Neuronal stem cell (in vitro differentiated cells): ENCODE measurements around the gene MAGI1.

Experiments
- DNase-seq: peaks from one replicate; pipeline ENCODE4 v3.0.0-alpha.2; 2013; ENCODE audit warnings: low spot score
- H2AFZ ChIP-seq: one replicate; pipeline ENCODE4 v1.6.1; 2013; ENCODE audit warnings: mild to moderate bottlenecking, low read length, inconsistent platforms
- H2AK5ac ChIP-seq: 2 replicates; pipeline ENCODE4 v1.6.1; 2013; ENCODE audit warnings: low read depth, mild to moderate bottlenecking, inconsistent platforms, low read length, moderate library complexity, mixed read lengths
- H2BK120ac ChIP-seq: 2 replicates; pipeline ENCODE4 v1.6.1; 2013; ENCODE audit warnings: low read depth, mild to moderate bottlenecking, inconsistent platforms, low read length, moderate library complexity, mixed read lengths
- H2BK12ac ChIP-seq: one replicate; pipeline ENCODE4 v1.6.1; 2013; ENCODE audit warnings: low read length, inconsistent platforms
- H2BK15ac ChIP-seq: 2 replicates; pipeline ENCODE4 v1.6.1; 2013; ENCODE audit warnings: mild to moderate bottlenecking, low read length, inconsistent platforms, mixed read lengths
- H2BK5ac ChIP-seq: one replicate; pipeline ENCODE4 v1.6.1; 2013; ENCODE audit warnings: inconsistent platforms, mild to moderate bottlenecking, low read length, moderate library complexity
- H3K14ac ChIP-seq: one replicate; pipeline ENCODE4 v1.6.1; 2013; ENCODE audit warnings: low read length, inconsistent platforms
- H3K18ac ChIP-seq: 2 replicates; pipeline ENCODE4 v1.6.1; 2013; ENCODE audit warnings: low read length, inconsistent platforms
- H3K23ac ChIP-seq: 2 replicates; pipeline ENCODE4 v1.6.1; 2013; ENCODE audit warnings: low read depth, mild to moderate bottlenecking, mixed read lengths, low read length, inconsistent platforms; ENCODE audit not compliant: poor library complexity
- H3K27ac ChIP-seq: replicated peaks from 3 replicates; pipeline ENCODE4 v1.5.1; 2013; ENCODE audit warnings: low read length, inconsistent platforms
- H3K27me3 ChIP-seq, 3 experiments: 2 replicates each; pipeline ENCODE4 v1.6.1; 2013; ENCODE audit warnings: low read length in 3 of 3, mild to moderate bottlenecking in 2 of 3, inconsistent platforms in 1 of 3, low read depth in 1 of 3, mixed read lengths in 1 of 3, moderate library complexity in 1 of 3; ENCODE audit not compliant: control insufficient read depth in 3 of 3, insufficient read depth in 3 of 3
- H3K36me3 ChIP-seq, 2 donors: replicated peaks in 1 of 2; 2 replicates each; pipeline ENCODE4 v1.6.1; 2013; ENCODE audit warnings: low read length in 2 of 2; ENCODE audit not compliant: control insufficient read depth in 2 of 2, insufficient read depth in 2 of 2
- H3K4ac ChIP-seq: 2 replicates; pipeline ENCODE4 v1.6.1; 2013; ENCODE audit warnings: inconsistent platforms, mild to moderate bottlenecking, low read length, moderate library complexity
- H3K4me1 ChIP-seq, 2 donors: 1 replicate in 1 of 2; 2 replicates in 1 of 2; pipeline ENCODE4 v1.6.1; 2013; ENCODE audit warnings: low read length in 2 of 2, low read depth in 1 of 2; ENCODE audit not compliant: control insufficient read depth in 2 of 2, insufficient read depth in 1 of 2
- H3K4me2 ChIP-seq: one replicate; pipeline ENCODE4 v1.6.1; 2013; ENCODE audit warnings: mild to moderate bottlenecking, low read length, inconsistent platforms; ENCODE audit not compliant: insufficient read depth, poor library complexity, severe bottlenecking
- H3K4me3 ChIP-seq, 2 donors: 2 replicates each; pipeline ENCODE4 v1.5.1; 2013; ENCODE audit warnings: low read length in 2 of 2, mild to moderate bottlenecking in 2 of 2, inconsistent platforms in 1 of 2, moderate library complexity in 1 of 2
- H3K79me1 ChIP-seq: one replicate; pipeline ENCODE4 v1.6.1; 2013; ENCODE audit warnings: low read depth, mild to moderate bottlenecking, inconsistent platforms, low read length, moderate library complexity
- H3K9ac ChIP-seq: one replicate; pipeline ENCODE4 v1.6.1; 2013; ENCODE audit warnings: mild to moderate bottlenecking, low read depth, low read length, inconsistent platforms; ENCODE audit not compliant: poor library complexity
- H3K9me3 ChIP-seq, 2 donors: replicated peaks in 1 of 2; 2 replicates each; pipeline versions ENCODE3 to v1.6.1; 2013; ENCODE audit warnings: low read length in 2 of 2, mild to moderate bottlenecking in 2 of 2, inconsistent platforms in 1 of 2, low read depth in 1 of 2, mixed read lengths in 1 of 2, moderate library complexity in 1 of 2; ENCODE audit not compliant: control insufficient read depth in 2 of 2, insufficient read depth in 1 of 2
- H4K8ac ChIP-seq: one replicate; pipeline ENCODE4 v1.6.1; 2013; ENCODE audit warnings: low read depth, mild to moderate bottlenecking, inconsistent platforms, low read length, moderate library complexity
- H4K91ac ChIP-seq: one replicate; pipeline ENCODE4 v1.6.1; 2013; ENCODE audit warnings: low read length, low read depth, mild to moderate bottlenecking, inconsistent platforms; ENCODE audit not compliant: poor library complexity
- WGBS, 2 donors: extraction: QIAGEN DNeasy Blood & Tissue Kit; methylation state at CpG; one replicate each; pipeline ENCODE4 v1.1.7; 2013; ENCODE audit warnings: missing lambda C conversion rate in 2 of 2, mixed read lengths in 1 of 2; ENCODE audit not compliant: insufficient read length in 2 of 2, insufficient replicate concordance in 1 of 2; ENCODE audit errors: extremely low coverage in 2 of 2; 5-methylcytosine and 5-hydroxymethylcytosine counted together

MAGI1 gene

DNA sequence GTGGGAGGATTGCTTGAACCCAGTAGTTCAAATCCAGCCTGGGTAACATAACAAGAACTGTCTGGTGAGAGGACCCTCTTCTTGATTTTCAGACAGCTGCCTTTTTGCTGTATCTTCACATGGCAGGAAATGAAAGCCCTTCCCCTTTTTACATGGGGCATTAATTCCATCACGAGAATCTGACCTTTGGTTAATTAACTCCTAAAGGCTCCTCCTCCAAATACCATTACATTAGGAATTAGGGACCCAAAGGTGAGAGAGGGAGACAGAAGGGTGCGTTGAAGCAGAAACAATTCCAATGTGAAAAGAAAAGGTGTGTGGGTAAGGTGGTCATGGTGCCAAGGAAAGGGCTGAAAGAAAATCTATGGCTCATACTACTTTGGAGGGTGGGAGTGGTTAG is 536.2 kb downstream of the MAGI1 start:
- Histone ChIP-seq H3K27ac (no peak overlapping the region), H4K8ac (peak overlapping the region; percentile 75), H3K4me2 (no peak overlapping the region), H2BK5ac (no peak overlapping the region), H3K79me1 (no peaks in the 10 kb centered on the region), H3K9ac (no peak overlapping the region), H2BK15ac (no peak overlapping the region), H4K91ac (no peak overlapping the region), H3K18ac (no peak overlapping the region), H3K36me3 (no peaks in the 10 kb centered on the region), H3K23ac (no peak overlapping the region), H3K4me3 (no peak overlapping the region), H2BK12ac (no peak overlapping the region), H2AFZ (no peak overlapping the region), H3K4me1 (peaks cover 0 to 5% of the 10 kb centered on the region in 2 donors), H3K9me3 (no peaks in the 10 kb centered on the region), H3K4ac (no peak overlapping the region), H2AK5ac (no peak overlapping the region), H3K14ac (no peak overlapping the region), H2BK120ac (no peak overlapping the region), H3K27me3 (no peaks in the 10 kb centered on the region)
- no peak for DNase-seq
- WGBS, 2 donors = no CpG with 5 or more reads among the region's 2 CpGs

DNA sequence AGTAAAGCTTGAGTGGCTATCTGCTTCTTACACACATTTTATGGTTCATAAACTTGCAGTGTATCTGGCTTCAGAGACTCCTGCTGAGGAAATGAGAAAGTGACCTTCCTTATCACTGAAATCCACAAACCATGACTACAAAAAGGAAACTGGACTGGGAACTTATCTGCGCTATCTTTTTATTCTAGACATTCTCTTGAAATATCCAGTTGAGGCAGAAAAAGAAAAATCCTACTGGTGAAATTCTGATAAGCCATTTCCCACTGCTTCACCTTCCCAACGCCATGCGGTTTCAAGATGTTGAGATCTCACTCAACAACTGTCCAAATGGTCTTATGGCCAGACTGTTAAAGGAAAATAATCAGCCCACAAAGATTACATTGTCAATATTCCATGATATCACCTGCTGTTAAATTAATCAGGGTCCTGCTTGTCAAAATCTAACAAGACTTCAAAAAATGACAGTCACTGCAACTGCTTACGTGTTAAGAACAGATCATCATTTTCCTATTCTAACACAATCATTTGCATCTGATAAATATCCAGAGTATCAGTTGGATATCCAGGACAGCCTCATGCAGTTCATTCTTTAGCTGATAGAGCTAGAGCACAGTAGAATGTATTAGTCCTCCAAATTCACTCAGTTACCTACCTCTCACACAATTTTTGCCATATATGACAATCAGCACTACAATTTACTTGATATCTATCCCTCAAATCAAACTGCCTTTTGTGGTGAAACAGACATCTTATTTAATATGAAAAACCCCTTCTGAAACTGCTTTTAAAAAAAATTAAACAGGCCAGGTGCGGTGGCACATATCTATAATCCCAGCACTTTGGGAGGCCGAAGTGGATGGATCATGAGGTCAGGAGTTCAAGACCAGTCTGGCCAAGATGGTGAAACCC is 538.1 kb downstream of the MAGI1 start:
- Histone ChIP-seq H3K36me3 (no peaks in the 10 kb centered on the region), H3K9ac (no peak overlapping the region), H2BK15ac (no peak overlapping the region), H2AK5ac (no peak overlapping the region), H3K23ac (no peak overlapping the region), H4K91ac (no peak overlapping the region), H3K4me2 (no peak overlapping the region), H2BK120ac (no peak overlapping the region), H4K8ac (no peak overlapping the region), H3K18ac (no peak overlapping the region), H3K4me1 (peaks cover 0 to 9% of the 10 kb centered on the region in 2 donors), H2BK12ac (no peak overlapping the region), H3K9me3 (no peaks in the 10 kb centered on the region), H3K4me3 (no peak overlapping the region), H3K4ac (no peak overlapping the region), H2AFZ (no peak overlapping the region), H2BK5ac (no peak overlapping the region), H3K14ac (no peak overlapping the region), H3K27me3 (no peaks in the 10 kb centered on the region), H3K27ac (no peak overlapping the region), H3K79me1 (no peaks in the 10 kb centered on the region)
- no peak for DNase-seq
- no CpG with 5 or more reads among the region's 6 CpGs for WGBS, 2 donors

DNA sequence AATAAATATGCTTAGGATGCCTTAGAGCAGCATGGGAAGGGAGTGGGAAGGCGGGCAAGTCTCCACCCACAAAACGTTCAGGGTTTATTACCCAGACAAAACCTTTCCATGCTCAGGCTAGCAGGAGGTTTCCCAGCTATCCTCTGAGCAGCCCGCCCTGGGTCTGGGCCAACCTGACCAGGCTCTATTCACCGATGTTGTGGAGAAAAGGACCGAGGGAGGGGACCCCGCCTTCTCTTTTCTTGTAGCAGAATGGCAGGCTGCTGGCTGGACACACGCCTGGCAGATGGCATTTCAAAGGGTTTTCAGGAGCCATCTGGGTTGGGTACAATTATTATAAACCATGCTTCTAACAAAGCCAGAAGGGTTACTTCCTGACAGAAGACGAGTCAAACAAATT is 540.9 kb downstream of the MAGI1 start:
- H4K91ac ChIP-seq = no peak overlapping the region
- H2BK120ac ChIP-seq = no peak overlapping the region
- peaks cover 2 to 8% of the 10 kb centered on the region in 2 donors for H3K36me3 ChIP-seq
- no peak overlapping the region for H3K4ac ChIP-seq
- H2AFZ ChIP-seq = no peak overlapping the region
- no peak overlapping the region for H3K23ac ChIP-seq
- no peak overlapping the region for H2BK12ac ChIP-seq
- H4K8ac ChIP-seq = no peak overlapping the region
- H3K4me3 ChIP-seq = no peak overlapping the region
- no peak overlapping the region for H3K4me2 ChIP-seq
- no peak overlapping the region for H3K18ac ChIP-seq
- H3K4me1 ChIP-seq = peaks cover 0 to 9% of the 10 kb centered on the region in 2 donors
- H3K79me1 ChIP-seq = no peaks in the 10 kb centered on the region
- no peak overlapping the region for H3K14ac ChIP-seq
- no peak overlapping the region for H3K9ac ChIP-seq
- no peak overlapping the region for H3K27ac ChIP-seq
- no peak overlapping the region for H2BK5ac ChIP-seq
- no peaks in the 10 kb centered on the region for H3K9me3 ChIP-seq
- H2BK15ac ChIP-seq = no peak overlapping the region
- no CpG with 5 or more reads among the region's 8 CpGs for WGBS, 2 donors
- DNase-seq = peak; percentile 38
- H3K27me3 ChIP-seq = no peaks in the 10 kb centered on the region
- H2AK5ac ChIP-seq = no peak overlapping the region

DNA sequence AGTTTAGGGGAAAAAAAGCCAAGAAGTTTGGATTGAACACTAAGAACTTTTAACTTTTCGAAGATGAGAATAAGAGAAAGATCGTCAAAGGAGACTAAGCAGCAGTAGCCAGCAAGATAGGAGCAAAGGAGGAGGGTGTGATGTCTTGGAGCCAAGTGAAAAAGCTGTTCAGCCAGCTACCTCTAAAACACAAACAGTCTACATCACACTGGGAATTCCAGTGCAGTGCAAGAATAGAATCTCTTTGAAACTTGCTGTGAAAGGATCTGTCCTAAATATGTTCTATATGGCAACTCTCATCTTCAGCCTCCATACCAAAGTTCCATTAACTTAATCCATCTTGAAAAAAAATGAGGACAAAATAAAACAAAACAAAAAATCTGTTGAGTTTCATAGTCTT is 541.5 kb downstream of the MAGI1 start:
- H3K4me1 ChIP-seq = peaks cover 0 to 6% of the 10 kb centered on the region in 2 donors
- peaks cover 0 to 4% of the 10 kb centered on the region in 2 donors for H3K9me3 ChIP-seq
- H2BK120ac ChIP-seq = no peak overlapping the region
- no peak overlapping the region for H3K4ac ChIP-seq
- H3K4me3 ChIP-seq = no peak overlapping the region
- H3K23ac ChIP-seq = no peak overlapping the region
- no peaks in the 10 kb centered on the region for H3K79me1 ChIP-seq
- no peak overlapping the region for H3K14ac ChIP-seq
- H3K27ac ChIP-seq = no peak overlapping the region
- no peak overlapping the region for H3K9ac ChIP-seq
- no CpG with 5 or more reads among the region's 2 CpGs for WGBS, 2 donors
- no peak overlapping the region for H2BK12ac ChIP-seq
- no peak overlapping the region for H2BK5ac ChIP-seq
- no peak overlapping the region for H2AFZ ChIP-seq
- no peak overlapping the region for H3K4me2 ChIP-seq
- no peak overlapping the region for H4K8ac ChIP-seq
- no peak overlapping the region for H2AK5ac ChIP-seq
- no peak for DNase-seq
- H3K36me3 ChIP-seq = peaks cover 2 to 12% of the 10 kb centered on the region in 2 donors
- no peaks in the 10 kb centered on the region for H3K27me3 ChIP-seq
- H3K18ac ChIP-seq = no peak overlapping the region
- H2BK15ac ChIP-seq = no peak overlapping the region
- H4K91ac ChIP-seq = no peak overlapping the region
